Measurements from ENCODE around the gene PHACTR3.

The PHACTR3 gene

DNA sequence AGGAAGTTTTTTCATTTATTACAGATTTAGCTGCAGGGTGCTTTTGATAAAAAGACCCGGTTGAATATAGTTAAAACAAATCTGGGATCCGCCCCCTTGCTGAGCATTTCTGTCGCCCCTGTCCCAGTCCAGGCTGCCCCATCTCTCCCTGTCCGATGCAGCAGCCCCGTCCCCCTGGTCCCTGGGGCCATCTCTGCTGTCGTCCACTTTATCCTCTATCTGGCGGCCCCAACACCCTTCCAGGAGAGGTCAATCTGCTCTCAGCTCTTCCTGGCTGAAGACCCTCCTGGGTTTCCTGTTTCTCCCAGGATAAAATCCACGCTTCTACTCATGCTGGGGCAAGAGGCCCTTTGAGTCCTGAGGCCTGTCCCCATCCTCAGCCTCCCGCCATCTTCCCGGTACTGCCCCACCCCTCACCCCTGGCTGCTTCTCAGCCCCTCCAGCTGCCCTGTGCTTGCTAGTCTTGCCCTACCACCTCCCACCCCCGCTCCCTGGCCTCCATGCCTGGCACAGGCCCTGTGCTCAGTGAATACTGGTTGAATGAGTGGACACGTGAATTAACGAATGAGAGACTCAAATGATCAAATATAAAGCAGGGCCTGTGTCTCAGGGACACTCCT is 16.0 kb upstream of the PHACTR3 start:
- DNase-seq, result no peak

DNA sequence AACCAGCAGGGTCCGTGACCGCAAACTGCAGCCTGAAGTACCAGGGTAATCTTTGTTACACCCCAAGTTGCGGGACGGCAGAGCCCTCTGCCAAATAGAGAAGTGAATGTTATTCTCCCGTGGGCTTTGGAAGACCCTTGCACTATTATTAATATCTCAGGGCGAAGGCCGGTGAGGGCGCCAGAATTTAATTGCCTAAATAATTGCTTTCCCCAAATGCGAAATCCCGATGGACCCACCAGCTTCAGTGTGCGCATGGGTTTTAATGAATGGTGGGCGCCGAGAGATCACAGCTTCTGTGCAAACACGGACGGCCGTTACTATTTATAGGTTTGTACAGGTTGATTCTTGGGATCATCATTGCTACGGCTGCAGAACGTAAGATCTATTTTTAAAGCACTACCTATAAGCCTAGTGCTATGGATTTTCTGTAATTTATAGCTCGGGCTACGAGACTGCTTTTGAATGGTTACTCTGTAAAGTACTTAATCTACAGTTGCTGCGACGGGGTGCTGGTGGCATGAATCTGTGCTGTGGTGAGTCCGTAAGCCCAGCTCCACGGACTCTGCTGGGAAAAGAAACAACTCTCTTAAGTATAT is 15.2 kb upstream of the PHACTR3 start:
- no peak for DNase-seq

DNA sequence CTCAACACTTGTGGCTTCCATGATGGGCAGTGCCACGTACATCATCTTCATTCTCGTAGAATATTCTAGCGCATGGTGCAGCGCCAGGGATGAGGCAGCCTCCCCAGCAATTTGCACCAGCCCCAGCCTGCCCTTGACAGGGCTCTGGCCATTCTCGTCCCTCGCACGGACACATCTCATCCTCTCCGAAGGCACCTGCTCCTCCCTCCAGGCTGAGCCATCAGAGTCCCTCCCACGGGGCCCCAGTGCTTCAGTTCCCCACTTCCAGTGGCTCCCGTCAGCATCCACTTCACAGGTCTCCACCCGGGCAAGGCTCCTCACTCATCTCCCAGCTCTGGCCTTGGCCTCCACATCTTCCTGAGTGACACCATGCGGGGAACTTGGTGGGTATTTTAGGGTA is 13.3 kb upstream of the PHACTR3 start:
- DNase-seq, result no peak

DNA sequence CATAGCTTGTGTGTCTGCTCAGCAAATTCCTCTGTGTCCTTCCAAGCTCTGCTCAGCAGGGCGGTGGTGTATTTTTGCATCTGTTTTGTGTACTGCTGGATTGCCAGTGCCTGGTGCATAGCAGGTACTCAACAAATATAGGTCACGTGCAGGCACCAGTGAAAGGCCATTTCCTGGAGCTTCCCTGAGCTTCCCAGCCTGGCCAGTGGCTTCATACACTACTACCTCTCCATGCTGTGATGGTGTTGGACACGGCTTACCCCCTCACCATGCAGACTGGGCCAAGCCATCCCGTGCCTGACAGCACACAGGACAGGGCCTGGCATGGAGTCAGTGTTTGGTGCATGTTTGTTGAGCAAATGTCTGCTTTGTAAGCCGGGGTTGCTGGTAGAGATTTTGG is 7.7 kb upstream of the PHACTR3 start:
- DNase-seq, result no peak

DNA sequence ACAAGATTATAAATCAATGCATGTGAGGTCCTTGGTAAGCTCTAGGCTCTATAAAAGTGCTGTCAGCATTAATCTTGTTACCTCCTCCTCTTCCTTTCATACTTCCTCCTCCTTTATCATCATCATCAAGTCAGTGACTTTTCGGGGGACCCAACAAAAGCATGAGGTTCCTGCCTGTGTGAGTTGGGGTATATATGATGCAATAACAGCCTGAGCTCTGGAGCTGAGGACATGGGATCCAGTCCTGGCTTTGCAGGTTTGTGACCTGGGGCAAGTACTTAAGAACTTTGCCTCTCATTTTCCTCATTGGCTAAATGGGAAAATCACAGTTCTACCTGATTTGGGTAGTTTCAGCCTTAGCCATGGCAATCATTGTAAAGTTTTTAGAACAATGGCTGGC is 7.1 kb upstream of the PHACTR3 start:
- DNase-seq, result no peak

DNA sequence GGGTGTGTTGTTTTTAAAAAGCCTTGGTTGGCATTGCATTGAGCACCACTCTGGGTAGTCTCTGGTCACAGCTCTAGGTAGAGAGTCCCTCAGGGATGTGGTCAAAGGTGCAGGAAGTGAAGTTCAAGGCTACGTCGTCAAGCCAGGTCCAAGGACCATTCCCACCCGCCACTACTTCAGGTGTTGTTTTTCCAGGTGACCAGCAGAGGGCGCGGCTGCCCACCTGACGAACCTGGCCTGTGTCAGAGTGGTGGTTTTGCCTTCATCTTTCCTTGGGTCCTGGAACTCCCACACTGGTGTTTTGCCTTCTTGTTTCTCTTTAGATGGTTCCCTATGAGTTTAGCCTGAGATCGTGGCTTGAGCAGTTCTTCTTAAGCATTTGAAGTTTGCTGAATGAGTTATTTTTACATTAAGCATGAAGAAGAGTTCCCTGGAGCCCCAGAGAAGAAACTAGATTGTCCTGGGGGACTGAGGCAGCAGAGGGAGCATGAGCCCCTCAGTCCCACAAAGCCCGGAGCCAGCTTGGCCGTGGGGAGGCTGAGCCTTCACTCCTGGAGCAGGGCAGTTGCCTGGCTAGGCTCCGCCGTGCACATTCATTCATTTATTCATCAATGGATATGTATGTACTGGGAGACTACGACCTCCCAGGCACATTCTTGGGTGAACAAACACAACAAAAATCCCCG is 5.6 kb upstream of the PHACTR3 start:
- peak in 38 of 56 donors; percentile 22 to 81 (median 43) for DNase-seq

DNA sequence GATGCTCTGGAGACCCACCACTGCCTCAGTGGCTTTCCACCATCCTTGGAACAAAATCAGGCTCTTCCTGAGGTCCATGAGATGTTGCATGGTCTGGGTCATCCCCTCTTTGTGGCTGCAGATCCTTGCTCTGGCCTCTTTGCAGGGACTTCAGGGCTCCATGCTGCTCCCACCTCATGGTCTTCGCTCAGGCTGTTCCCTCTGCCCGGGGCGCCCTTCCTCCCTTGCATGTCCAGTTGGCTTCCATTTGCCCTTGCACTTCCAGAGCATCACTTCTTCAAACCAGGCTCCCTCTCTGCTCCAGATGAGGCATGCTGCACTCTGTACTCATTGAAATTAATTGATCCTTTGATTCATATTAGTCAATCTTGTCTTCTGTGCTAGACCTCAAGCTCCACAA is 4.4 kb upstream of the PHACTR3 start:
- DNase-seq, result no peak

DNA sequence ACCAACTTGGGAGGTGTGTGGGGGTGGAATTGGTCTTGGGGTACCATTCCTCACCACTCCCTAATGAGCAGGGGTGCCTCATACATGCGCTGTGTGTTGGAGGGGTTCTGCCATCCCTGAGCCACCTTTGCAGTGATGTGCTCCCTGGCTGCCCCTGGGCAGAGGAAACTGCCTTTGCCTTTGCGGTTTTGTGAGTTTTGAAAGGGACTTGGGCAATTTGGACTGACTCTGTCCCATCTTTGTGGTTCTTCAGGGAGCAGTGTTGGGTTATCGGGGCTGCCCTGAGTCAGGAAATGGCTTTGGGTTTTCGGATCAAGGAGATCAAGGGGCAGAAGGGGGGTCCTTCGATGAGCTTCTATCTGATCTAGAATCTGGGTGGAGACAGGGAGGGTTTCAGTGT is 3.9 kb upstream of the PHACTR3 start:
- DNase-seq, result no peak

DNA sequence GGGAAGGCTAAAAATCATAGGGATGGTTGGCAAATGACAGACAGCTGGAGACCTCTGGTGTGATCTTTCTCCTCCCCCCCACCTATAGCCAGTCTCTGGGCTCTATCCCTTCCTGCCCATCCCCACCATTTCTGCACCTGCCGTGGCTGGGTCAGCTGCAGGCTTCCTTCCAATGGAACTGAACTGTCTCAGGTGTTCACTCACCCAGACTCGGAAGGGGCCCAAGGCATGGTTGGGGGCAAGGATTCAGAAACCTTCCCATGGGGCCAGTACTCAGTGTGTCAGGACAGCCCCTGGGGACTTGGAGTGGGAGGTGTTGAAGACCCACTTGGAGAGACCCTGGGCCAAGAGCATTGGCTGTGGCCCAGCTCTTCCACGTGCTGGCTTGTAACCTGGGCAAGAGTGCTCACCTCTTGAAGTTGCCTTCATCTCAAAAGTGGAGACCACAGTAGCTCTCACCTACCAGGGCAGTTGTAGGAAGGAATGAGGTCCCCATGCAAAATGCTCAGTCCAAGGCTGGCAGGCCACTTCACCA is 1.7 kb upstream of the PHACTR3 start:
- no peak for DNase-seq

DNA sequence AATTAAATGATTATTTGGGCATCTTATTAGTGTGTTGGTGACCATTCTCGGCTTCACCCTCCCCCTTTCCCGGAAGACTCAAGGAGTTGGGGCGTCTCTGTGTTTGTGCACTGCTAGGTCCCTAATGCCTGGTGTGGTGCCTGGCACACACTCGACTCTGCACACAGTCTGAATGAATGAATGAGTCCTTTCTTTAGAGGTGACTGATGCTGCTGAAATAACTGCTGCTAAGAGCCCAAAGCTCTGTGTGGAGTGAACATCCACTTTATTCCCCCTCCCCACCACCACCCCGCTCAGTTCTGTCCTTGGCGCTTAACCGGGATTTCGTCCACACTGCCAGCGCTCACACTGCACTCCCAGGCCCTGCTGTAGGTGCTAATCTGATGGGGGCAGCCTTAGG is 1.2 kb upstream of the PHACTR3 start:
- DNase-seq, result peak in 7 of 56 donors; percentile 24 to 46 (median 33)

DNA sequence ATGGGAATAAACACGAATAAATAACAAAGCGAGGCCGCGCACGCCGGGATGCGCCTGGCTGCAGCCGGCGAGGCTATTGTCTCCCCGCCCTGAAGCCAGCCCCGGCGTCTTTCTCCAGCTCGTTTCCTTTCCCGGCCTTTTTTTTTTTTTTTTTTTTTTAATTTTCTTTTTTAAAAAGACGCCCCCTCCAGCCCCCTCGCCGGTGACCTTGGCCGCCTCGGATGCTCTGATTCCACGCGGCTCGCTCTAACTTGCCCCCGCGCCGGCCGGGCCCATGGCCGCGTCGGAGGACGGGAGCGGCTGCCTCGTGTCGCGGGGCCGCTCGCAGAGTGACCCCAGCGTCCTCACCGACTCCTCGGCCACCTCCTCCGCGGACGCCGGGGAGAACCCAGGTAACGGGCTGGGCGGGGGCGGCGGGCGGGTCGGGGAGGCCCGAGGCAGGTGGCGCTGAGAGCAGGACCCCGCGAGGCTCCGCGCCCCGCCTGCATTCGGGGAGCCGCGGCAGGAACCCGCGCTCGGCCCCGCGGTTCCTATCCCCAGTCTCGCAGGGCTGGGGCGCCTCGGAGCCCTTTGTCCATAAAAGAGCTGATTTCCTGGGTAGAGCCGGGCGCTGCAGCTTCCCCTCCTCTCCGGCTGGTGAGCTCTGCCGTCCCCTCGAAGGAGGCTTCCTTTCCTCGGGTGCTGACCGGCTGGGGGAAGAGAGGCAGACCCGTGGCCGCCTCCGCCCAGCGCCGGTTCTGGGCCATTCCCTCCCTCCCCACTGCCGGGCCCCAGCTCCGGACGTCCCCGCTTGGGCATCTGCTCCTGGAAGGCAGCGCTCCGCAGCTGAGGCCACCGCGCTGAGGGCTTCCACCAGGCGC is 631 bp downstream of the PHACTR3 start:
- peak in 24 of 56 donors; percentile 27 to 71 (median 44) for DNase-seq

DNA sequence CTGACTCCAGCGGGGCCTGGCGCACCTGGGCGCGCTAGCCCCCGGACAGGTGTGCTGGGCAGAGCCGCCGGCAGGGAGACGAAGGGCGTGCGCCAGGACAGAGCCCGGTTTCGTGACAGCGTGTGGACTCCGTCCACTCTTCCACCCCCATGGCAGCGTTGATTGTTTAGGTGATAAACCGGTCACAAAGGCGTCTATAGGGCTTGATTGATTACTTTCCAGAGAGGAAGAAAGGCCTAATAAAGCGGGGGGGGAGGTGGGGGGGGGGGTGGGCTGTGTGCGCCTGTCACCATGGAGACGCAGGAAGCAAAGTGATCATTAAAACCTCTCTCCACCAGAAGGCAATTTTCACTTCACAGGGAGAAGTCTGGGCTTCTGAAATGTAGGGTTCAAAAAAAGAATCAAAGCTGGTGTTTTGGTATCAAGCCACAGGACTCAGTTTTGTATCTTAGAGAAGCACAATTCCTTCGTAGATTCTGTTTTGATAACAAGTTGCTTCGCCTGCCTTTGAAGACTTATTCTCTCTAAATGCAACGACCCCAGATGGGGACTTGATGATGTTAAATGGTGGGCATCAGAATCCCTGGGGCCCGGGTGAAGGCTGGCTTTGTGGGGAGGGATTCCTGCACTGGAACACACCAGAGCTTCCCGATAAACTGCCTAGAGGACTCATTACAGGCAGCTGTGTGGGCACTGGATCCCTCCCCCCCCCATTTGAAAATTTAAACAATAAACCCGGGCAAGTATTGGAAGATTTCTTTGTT is 1.4 kb downstream of the PHACTR3 start:
- peak in 16 of 56 donors; percentile 22 to 73 (median 36) for DNase-seq

DNA sequence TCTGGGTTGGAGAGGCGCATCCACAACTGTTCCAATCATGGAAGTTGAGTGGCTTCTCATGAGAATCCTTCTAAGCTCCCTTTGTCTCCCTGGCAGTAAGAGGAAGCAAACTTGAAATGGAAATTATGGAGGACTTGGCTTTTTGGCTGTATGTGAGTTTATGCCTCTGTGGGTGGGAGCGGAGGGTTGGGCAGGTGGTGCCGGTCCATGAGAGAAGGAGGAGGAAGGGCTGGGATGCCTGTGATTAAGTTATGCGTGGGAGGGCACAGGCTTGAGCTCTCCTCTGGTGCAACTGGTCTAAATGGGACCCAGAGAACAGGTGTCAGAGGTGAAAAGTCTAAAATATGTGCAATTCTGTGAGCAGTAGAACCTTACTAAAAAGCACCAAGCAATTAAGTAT is 2.2 kb downstream of the PHACTR3 start:
- peak in 1 of 56 donors; percentile 46 for DNase-seq

DNA sequence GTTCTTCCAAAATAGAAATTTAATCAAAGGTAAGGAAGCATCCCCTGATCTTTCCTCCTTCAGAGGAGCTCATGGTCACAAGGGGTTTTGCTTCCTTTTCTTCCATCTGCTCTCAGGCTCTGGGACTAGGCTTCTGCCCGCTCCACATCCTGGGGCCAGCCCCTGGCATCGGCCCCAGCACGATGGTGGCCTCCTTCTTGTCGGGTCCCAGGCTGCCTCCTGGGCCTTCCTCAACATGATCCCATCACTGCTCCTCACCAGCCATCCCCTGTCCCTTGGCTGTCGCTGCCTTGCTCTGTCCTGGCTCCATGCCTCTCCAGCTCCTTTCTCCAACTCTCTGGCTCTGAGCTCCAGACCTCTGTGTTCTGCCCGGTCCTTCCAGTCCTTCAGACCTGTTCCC is 4.1 kb downstream of the PHACTR3 start:
- DNase-seq, result no peak

DNA sequence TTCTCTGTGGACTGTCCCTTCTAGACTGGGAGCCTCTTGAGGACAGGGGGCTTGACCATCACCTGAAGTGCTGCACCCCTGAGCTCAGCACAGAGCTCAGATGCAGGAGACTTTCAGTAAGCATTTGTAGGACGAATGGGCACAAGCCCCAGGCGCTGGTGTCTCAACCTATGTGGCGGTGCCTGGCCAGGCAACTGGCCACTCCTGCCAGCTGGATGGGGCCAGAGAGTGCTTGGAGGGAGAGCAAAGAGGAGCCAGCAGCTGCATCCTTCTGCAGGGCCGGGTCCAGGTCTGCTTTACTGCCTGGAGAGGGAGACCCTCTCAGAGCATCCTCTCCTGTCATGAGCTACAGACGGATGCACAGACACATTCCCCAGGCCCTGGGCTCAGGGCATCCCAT is 4.5 kb downstream of the PHACTR3 start:
- DNase-seq, result no peak

DNA sequence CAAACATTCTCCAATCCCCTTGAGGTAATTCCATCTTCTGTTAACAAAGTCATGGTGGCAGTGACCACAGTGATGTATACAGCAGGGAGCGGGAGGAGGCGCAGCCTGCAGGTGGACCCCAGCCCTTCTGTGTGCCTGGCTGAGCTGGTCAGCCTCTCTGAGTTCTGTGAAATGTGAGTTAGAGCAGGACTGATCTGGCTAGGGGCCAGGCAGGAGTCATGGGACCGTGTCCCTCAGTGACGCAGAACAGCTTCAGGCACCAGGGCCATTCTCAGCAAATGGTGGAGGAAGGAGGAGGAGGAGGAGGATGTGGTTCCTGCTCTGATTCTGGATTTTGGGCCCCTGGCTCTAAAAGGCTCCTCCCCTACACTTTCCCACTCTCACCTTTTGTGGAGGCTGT is 6.9 kb downstream of the PHACTR3 start:
- DNase-seq, result peak in 9 of 56 donors; percentile 10 to 54 (median 28)

DNA sequence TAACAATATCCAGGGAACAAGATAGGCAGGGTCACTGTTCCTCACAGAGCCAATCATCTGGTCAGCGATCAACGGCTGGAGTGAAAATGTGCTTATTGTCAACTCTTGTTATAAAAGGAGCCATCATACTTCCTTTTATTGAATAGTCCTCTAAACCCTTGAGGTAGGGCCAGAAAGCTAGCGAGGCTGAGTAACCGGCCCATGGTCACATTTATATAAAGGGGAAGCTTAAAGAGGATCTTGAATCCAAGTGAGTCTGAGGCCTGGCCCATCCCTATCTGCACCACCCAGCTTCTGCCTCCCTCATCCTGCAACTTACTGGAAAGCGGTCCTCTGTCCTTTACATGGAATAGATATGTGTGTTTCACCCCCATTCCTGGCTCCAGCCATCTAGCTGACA is 9.5 kb downstream of the PHACTR3 start:
- DNase-seq, result no peak

DNA sequence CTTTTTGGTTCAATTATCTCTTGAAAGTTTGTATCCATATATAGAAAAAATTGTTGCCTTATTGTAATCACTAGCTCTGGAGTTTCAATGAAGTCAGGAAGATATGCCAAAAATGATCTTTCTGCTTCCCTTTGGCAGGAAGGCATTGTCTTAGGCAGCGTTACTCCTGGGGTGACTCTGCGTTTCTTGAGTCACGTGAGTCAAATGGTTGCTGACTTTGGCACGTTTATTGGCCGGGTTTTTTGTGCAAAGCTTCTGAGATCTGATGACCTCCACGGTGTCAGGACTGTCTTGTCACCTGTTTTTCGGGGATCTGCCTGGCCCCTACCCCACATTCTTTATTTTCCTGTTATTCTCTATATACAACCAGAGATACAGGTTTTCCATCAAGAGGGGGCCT is 10.4 kb downstream of the PHACTR3 start:
- no peak for DNase-seq

DNA sequence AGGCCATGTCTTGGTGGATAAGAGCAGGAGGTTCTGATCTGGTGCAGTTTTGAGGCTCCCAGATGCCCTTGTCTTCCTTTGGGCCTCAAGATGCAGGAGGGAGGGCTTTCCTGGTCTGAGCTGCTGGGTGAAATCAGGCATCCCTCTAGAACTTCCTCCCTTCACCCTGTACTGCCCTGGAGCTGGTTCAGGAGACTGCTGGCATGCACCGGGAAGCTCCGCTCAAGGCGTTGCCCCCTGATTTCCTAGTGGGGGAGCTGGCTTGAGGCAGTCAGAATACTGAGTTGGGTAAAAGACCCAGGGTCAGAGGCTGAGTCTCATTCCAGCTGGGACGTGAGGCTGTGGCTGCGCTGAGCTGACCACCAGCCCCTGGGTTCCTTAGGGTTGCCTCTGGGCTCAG is 12.0 kb downstream of the PHACTR3 start:
- no peak for DNase-seq

DNA sequence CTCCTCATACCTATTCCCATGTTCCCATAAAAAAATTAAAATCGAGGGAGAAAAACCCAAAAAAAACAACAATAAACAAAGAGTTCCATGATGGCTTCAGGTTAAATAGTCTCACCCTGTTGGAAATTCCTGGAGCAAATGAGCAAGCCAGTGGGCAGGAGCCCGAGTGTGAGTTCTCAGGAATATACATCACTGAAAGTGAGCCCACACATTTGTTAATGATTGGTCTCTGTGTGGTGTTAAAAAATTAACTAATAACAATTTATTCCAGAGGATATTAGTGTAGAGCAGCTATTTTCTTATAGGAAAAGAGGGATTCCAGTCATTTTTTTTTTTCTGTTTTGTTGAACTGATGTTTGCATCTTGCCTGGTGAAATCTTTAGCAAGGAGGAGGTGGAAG is 12.9 kb downstream of the PHACTR3 start:
- no peak for DNase-seq

DNA sequence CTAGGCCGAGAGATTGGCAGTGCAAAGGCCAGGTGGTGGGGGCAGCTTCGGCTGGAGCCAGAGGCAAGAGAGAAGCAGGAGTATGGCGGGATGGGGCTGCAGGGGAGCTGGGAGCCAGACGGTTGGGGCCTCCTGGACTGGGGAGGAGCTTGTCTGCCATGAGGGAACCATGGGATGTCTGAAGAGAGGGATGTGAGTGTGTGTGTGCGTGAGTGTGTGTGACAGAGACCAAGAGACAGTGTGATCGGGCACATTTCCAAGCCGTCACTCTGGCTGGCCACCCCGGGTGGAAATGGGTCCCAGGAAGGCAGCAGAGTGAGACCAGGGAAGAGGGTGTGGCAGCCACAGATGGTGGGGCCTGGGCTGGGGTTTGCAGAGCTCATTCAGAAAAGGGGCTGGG is 13.8 kb downstream of the PHACTR3 start:
- peak in 9 of 56 donors; percentile 21 to 42 (median 33) for DNase-seq

Data from nucleus accumbens (tissue), 56 donors.